KMS-11 (cell line): ENCODE measurements around the gene ITFG1.
A peak's percentile ranks its signal among the peaks of the same experiment; 100 is the strongest.

Experiments
- H2AFZ ChIP-seq: fragments of 200-600 bp; sonication (generic); 2 replicates; pipeline ENCODE4 v1.6.1; 2016; ENCODE audit warnings: antibody characterized with exemption, mixed run types, low read depth
- H3K27ac ChIP-seq: fragments of 200-600 bp; sonication (generic); 2 replicates; pipeline ENCODE4 v1.6.1; 2016; ENCODE audit warnings: mild to moderate bottlenecking, mixed run types
- H3K27me3 ChIP-seq: fragments of 200-600 bp; sonication (generic); 2 replicates; pipeline ENCODE4 v1.6.1; 2017; ENCODE audit warnings: mild to moderate bottlenecking, low read depth, mixed run types, moderate library complexity; ENCODE audit not compliant: insufficient read depth
- H3K36me3 ChIP-seq: fragments of 200-600 bp; sonication (generic); 2 replicates; pipeline ENCODE4 v1.6.1; 2017; ENCODE audit warnings: mild to moderate bottlenecking, mixed run types; ENCODE audit not compliant: insufficient read depth
- H3K4me1 ChIP-seq: fragments of 200-600 bp; sonication (generic); 2 replicates; pipeline ENCODE4 v1.6.1; 2016; ENCODE audit warnings: mild to moderate bottlenecking, low read depth, mixed run types; ENCODE audit not compliant: poor library complexity, severe bottlenecking
- H3K4me2 ChIP-seq: fragments of 200-600 bp; sonication (generic); 2 replicates; pipeline ENCODE4 v1.7.0; 2016; ENCODE audit warnings: mild to moderate bottlenecking, mixed run types
- H3K4me3 ChIP-seq: fragments of 200-600 bp; sonication (generic); IDR thresholded peaks from 2 replicates; pipeline ENCODE4 v1.6.1; 2017; ENCODE audit warnings: low read depth, low read length, mixed read lengths; ENCODE audit not compliant: insufficient read depth
- H3K79me2 ChIP-seq: fragments of 200-600 bp; sonication (generic); 2 replicates; pipeline ENCODE4 v1.6.1; 2016; ENCODE audit warnings: low read depth, mixed run types; ENCODE audit not compliant: insufficient read depth
- H3K9ac ChIP-seq: fragments of 200-600 bp; sonication (generic); 2 replicates; pipeline ENCODE4 v1.6.1; 2016; ENCODE audit warnings: mild to moderate bottlenecking, mixed run types
- H4K20me1 ChIP-seq: fragments of 200-600 bp; sonication (generic); 2 replicates; pipeline ENCODE4 v1.6.1; 2016; ENCODE audit warnings: mild to moderate bottlenecking, mixed run types; ENCODE audit not compliant: insufficient read depth
- TF ChIP-seq, protein P1 (sequence below): fragments of 200-600 bp; sonication (generic); conservative IDR thresholded peaks from 2 replicates; pipeline ENCODE4 v1.6.1; 2017; ENCODE audit warnings: low read depth, mild to moderate bottlenecking, antibody characterized with exemption, low read length, moderate library complexity, mixed read lengths

Gene ITFG1

DNA sequence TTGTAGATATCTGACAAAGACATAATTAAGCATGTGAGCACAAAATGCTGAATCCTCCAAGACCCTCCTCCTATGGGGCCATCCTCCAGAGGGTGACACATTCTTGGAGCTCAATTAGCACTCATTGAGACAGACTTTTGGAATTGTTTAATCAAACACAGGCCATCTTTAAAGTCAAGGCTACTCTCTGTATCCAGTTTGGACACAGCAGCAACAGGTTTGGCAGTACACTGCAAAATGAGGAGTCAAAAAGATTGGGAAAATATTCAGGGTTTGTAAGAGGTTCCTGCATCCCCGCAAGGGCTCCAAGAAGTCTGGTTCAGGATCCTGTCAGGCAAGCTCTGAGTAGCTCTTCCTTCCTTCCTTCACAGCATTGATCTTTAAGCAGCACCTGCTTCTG is 1.3 kb downstream of the ITFG1 start:
- H2AFZ ChIP-seq, result no peak overlapping the region
- no peak overlapping the region; the same call in 1 of the 2 replicates for H3K9ac ChIP-seq
- no peaks in the 10 kb centered on the region for H3K36me3 ChIP-seq
- H3K27me3 ChIP-seq, result no peaks in the 10 kb centered on the region
- TF ChIP-seq, protein P1, sequence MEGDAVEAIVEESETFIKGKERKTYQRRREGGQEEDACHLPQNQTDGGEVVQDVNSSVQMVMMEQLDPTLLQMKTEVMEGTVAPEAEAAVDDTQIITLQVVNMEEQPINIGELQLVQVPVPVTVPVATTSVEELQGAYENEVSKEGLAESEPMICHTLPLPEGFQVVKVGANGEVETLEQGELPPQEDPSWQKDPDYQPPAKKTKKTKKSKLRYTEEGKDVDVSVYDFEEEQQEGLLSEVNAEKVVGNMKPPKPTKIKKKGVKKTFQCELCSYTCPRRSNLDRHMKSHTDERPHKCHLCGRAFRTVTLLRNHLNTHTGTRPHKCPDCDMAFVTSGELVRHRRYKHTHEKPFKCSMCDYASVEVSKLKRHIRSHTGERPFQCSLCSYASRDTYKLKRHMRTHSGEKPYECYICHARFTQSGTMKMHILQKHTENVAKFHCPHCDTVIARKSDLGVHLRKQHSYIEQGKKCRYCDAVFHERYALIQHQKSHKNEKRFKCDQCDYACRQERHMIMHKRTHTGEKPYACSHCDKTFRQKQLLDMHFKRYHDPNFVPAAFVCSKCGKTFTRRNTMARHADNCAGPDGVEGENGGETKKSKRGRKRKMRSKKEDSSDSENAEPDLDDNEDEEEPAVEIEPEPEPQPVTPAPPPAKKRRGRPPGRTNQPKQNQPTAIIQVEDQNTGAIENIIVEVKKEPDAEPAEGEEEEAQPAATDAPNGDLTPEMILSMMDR, result no peak
- no peaks in the 10 kb centered on the region for H4K20me1 ChIP-seq
- H3K4me2 ChIP-seq, result peak overlapping the region; percentile 95
- peaks cover 25% of the 10 kb centered on the region for H3K4me1 ChIP-seq
- no peak overlapping the region for H3K27ac ChIP-seq
- peaks cover 37% of the 10 kb centered on the region; the same call in 1 of the 2 replicates for H3K79me2 ChIP-seq
- H3K4me3 ChIP-seq, result no peak overlapping the region

DNA sequence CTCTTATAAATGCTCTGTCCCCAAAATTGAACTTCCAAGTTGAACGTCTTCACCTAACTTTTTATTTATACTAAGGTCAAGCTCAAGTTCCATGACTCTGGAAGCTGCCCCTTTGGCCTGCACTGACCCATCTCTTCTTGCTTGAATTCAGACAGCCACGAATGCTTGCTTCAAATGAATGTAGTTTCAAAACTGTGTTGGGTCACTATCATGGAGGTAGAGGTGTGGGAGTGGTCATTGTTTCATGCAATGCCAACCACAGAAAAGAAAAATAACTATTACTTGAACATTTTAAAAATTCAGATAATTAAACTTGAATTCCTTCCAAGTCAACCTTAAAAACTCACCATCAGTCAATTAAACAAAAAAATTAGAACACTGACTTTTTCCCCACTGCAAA is 2.5 kb downstream of the ITFG1 start:
- TF ChIP-seq, protein P1, result no peak
- Histone ChIP-seq H2AFZ (no peak overlapping the region), H3K4me3 (no peak overlapping the region), H4K20me1 (no peaks in the 10 kb centered on the region), H3K36me3 (peaks cover 6% of the 10 kb centered on the region; the same call in 1 of the 2 replicates), H3K27me3 (no peaks in the 10 kb centered on the region), H3K4me1 (peaks cover 23% of the 10 kb centered on the region), H3K4me2 (no peak overlapping the region), H3K79me2 (peaks cover 30% of the 10 kb centered on the region; the same call in 1 of the 2 replicates), H3K9ac (no peak overlapping the region), H3K27ac (no peak overlapping the region)

DNA sequence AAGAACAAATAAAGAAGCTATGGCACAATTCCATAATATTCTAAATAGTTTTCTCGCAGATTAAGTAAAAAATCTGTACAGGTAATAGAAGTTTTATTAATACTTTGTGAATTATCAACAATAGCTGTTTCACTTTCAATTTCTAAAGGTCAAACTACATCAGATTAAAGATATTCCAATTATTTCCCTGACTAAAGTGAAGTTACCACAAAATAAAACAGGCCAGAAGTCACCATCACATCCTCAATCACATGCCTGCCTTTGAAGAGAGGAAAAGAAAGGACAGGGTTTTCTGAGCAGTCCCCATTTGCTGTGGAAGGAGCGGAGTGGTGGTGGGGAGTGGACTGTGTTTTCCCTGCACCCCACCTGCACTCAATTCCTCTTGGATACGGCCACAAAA is 11.1 kb downstream of the ITFG1 start:
- H3K36me3 ChIP-seq, result peaks cover 11% of the 10 kb centered on the region; the same call in 1 of the 2 replicates
- H3K9ac ChIP-seq, result no peak overlapping the region
- H2AFZ ChIP-seq, result no peak overlapping the region
- H3K4me2 ChIP-seq, result no peak overlapping the region
- H3K79me2 ChIP-seq, result no peaks in the 10 kb centered on the region
- no peaks in the 10 kb centered on the region for H3K27me3 ChIP-seq
- peaks cover 5% of the 10 kb centered on the region for H3K4me1 ChIP-seq
- TF ChIP-seq, protein P1, result no peak
- no peaks in the 10 kb centered on the region for H4K20me1 ChIP-seq
- no peak overlapping the region for H3K27ac ChIP-seq
- H3K4me3 ChIP-seq, result no peak overlapping the region

DNA sequence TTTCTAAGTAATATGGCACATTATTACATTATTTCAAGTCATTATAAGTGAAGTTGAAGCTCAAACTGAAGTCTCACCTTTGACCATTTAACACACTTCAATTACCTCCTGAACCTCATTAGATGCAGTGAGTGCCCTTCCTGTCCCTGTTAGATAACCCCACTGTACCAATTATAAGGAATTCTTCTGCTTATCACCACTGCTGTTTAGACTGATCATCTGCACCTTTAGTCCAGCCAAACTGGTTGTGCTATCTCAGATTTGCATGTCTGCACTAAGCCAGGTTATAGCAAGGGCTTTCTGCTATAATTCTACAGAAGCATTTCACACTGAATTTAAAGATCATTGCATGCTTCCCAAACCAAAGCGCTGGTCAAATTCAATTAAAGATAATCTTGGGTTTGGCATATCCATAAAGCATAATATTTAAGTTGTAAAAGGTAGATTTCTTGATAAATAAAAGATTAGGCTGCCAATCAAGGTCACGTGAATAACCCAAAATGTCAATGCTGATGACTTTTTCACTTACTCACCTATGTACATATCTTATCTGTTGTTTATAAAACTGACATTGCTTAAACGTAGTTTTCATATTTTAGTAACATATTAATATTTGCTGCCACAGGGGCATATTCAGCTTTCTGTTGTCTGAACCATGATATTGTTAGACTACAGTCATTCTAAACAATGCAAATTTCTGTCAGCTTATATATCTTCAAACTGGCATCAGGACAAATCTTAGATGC is 11.9 kb downstream of the ITFG1 start:
- H3K9ac ChIP-seq, result no peak overlapping the region
- no peak overlapping the region for H2AFZ ChIP-seq
- no peaks in the 10 kb centered on the region for H3K27me3 ChIP-seq
- H3K4me1 ChIP-seq, result peaks cover 5% of the 10 kb centered on the region
- TF ChIP-seq, protein P1, result no peak
- H3K27ac ChIP-seq, result no peak overlapping the region
- H3K79me2 ChIP-seq, result no peaks in the 10 kb centered on the region
- no peak overlapping the region for H3K4me2 ChIP-seq
- H3K36me3 ChIP-seq, result peaks cover 11% of the 10 kb centered on the region; the same call in 1 of the 2 replicates
- no peak overlapping the region for H3K4me3 ChIP-seq
- no peaks in the 10 kb centered on the region for H4K20me1 ChIP-seq
